GM18507 (cell line): ENCODE data around the gene ALOX15B.

ENCODE experiments used
- DNase-seq: peaks from one replicate; pipeline ENCODE4 v3.0.0; 2011; ENCODE audit warnings: low read depth; ENCODE audit not compliant: insufficient read length; ENCODE audit errors: extremely low spot score
- FAIRE-seq: peaks from 2 replicates; lab custom pipeline; 2011; peaks lifted over from hg19 to GRCh38; lab: Jason Lieb, UNC

Gene ALOX15B, protein sequence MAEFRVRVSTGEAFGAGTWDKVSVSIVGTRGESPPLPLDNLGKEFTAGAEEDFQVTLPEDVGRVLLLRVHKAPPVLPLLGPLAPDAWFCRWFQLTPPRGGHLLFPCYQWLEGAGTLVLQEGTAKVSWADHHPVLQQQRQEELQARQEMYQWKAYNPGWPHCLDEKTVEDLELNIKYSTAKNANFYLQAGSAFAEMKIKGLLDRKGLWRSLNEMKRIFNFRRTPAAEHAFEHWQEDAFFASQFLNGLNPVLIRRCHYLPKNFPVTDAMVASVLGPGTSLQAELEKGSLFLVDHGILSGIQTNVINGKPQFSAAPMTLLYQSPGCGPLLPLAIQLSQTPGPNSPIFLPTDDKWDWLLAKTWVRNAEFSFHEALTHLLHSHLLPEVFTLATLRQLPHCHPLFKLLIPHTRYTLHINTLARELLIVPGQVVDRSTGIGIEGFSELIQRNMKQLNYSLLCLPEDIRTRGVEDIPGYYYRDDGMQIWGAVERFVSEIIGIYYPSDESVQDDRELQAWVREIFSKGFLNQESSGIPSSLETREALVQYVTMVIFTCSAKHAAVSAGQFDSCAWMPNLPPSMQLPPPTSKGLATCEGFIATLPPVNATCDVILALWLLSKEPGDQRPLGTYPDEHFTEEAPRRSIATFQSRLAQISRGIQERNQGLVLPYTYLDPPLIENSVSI

DNA sequence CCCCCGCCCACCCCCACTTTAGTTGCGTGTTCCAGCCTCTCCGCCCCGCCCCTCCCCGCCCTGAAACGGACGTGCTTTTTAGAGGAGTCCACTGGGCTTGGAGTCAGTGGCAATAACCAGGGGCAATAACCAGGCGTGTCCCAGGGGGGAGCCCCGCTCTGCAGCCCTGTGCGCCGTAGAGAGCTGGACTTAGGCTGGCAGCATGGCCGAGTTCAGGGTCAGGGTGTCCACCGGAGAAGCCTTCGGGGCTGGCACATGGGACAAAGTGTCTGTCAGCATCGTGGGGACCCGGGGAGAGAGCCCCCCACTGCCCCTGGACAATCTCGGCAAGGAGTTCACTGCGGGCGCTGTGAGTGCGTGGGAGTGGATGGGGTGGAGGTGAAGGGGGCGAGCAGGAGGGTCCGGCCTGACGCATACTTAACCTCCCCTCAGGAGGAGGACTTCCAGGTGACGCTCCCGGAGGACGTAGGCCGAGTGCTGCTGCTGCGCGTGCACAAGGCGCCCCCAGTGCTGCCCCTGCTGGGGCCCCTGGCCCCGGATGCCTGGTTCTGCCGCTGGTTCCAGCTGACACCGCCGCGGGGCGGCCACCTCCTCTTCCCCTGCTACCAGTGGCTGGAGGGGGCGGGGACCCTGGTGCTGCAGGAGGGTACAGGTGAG lies at the start of gene ALOX15B:
TSS of gene ALOX15B (plus strand) at position 106 of the 657 bp plus-strand sequence. CDS start at position 203, 97 bp downstream.
- no peak for FAIRE-seq

DNA sequence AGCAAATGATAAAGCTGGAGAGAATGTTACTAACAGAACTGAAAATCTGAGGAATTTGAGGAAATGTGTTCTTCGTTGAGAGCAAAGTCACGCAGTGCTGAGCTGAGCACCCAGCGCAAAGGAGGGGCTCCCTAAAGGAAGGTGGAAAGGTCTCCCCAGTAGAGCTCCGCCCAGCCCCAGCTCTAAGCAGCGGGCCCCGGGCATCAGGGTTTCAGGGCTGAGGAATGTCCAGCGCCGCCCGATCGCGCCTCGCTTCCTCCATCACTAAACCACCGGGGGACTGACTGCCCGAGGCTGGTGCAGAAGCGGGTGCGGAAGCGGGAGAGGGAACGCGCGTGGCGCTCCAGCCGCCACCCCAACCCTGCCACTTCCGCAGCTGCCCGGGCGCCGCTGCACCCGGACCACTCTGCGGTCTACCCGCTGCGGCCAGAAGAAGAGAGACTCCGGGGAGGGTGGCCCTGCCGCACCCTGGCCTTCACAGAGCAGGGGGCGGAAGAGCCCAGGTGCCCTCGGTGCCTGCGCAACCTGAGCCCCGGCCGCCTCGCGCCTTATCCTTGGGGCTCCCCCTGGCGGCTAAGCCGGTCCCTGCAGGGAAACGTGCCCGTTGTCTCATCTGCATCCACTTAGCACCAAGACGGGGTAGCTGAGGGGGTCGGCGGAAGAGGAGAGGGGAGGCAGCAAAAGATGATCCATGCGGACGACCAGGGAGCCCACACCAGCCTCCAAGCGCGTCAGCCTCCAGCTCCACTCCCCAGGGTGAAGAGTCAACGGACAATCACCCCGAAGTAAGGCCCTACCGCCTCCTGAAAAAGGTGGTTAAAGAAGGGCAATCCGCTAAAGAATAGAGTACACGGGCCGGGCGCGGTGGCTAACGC lies 48.8 kb upstream of the ALOX15B start:
- peak; percentile 75 for DNase-seq
- peak; percentile 95 for FAIRE-seq

More for the DNA sequence above, at the start of gene ALOX15B:
- no peak for DNase-seq

DNA sequence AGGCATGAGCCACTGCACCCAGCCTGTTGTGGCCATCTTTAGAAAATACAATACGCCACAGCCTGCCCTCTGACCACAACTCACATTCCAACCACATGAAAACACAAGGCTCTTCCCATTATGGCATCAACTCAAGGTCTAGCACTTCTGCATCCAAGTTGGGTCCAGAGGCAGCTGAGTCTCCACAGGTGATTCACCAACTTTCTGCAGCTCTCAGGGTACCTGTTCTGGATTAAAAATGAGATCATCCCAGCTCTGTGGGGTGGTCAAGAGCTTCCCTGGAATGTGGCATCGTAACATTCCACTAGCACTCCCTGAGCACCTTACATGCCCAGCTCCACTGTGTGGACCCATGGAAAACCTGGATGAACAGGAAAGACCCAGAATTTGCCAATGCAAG lies 46.3 kb upstream of the ALOX15B start:
- no peak for DNase-seq

DNA sequence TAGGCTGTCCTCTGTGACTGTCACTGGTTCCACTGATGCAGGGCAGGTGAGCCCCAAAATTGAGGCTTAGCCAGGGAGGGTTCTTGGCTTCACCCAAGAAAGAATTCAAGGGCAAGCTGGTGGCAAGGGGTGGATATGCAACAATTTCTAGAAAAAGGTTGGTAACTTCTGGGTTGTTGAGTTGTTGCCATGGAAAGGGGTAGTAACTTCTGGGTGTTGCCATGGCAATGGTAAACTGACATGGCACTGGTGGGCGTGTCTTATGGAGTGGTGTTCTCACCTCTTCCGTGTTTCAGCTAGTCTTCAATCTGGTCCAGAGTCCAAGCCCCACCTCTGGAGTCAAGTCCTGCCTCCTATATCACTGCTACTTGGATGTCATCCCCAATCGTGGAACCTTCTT lies 45.9 kb upstream of the ALOX15B start:
- DNase-seq: no peak
- no peak for FAIRE-seq

More for the DNA sequence above, 46.3 kb upstream of the ALOX15B start:
- no peak for FAIRE-seq

DNA sequence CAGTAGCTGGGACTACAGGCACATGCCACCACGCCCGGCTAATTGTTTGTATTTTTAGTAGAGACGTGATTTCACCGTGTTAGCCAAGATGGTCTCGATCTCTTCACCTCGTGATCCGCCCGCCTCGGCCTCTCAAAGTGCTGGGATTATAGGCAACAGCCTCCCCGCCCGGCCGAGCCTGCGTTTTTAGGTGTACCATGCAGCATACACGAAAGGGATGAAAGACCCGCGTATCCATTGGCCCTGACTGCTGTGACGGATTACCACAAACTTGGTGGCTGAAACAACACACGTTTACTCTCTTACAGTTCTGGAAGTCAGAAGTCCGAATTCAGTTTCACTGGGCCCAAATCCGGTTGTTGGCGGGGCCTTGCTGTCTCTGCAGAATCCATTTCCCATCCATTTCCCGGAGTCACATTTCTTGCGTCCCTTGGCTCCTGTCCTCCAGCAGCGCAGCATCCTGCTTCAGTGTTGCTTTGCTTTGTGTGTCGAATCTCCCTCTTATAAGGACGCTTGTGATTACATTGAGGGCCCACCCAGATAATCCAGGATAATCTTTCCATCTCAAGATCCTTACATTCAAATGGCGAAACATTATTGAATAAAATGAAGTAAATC lies 44.8 kb upstream of the ALOX15B start:
- FAIRE-seq (no peak), DNase-seq (no peak)

DNA sequence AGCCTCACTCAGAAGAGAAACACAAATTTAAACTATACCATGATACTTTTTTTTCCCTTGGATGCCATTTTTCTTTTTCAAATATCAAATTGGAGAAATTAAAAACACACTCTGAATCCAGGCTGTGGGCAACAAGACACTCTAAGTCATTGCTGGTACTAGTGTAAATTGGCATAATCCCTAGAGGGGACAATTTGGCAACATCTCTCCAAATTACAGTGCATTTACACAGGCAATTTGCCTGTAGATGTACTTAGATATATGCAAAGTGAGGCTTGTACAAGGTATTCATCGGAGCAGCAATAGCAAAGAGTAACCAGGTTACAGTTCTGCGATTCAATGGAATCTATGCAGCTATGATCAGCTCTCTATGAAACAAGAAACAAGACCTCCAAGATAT lies 43.1 kb upstream of the ALOX15B start:
- DNase-seq (no peak), FAIRE-seq (no peak)

DNA sequence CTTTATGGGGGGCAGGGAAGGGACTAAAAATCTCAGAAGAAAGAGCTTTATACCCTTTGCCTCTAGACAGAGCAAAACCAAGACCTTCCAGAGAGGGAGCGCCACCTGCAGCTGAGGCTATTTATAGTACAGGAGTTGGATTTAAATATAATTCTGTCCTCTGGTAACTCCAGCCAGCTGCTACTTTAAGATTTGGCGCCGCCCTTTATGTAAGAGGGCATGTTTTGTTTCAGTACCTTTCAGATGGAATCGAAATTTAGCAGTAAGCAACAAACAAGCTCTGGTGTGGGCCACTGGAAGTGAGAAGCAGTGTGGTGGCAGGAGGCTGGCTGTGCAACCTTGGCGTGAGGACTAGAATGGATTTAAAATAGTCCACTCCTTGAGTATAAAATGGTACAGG lies 41.7 kb upstream of the ALOX15B start:
- FAIRE-seq: no peak
- DNase-seq: no peak

DNA sequence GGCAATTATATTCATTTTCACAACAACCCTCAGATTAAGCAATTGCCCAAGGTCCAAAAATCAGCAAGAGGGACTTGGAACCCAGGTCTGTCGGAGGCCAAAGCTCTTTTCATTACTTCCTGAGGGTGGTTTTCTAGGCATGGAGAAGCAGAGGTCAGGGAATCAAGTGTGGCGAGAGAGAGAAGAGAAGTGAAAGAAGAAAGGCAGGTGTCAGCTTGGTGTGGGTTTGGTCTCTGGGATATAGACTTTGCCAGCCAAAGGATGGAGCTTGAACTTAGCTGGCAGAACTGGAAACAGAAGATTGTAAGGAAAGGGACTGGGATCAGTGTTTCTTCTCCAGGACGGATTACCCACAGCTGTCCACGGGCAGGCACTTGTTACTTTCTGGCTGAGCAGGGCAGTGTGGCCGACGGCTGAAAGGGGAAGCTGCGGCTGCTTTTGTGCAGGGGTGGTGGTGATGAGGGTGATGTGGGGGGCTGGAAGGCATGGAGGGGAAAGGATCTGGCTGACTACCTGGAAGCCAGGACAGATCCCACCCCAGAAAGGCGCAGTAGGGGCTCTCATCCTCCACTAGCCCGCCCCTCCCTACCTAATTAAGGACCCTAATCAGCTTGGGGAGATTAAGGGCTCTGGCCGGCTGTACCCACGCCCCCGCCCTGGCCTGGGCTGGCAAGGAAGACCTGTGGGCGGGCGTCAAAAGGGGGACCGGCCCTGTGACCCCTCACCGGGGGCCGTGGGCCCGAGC lies 36.7 kb upstream of the ALOX15B start, which contains the start of gene GUCY2D:
TSS of gene GUCY2D (plus strand) at position 640 of the 745 bp plus-strand sequence. CDS start 433 bp downstream, outside the sequence.
- DNase-seq: no peak
- FAIRE-seq: peak; percentile 46

DNA sequence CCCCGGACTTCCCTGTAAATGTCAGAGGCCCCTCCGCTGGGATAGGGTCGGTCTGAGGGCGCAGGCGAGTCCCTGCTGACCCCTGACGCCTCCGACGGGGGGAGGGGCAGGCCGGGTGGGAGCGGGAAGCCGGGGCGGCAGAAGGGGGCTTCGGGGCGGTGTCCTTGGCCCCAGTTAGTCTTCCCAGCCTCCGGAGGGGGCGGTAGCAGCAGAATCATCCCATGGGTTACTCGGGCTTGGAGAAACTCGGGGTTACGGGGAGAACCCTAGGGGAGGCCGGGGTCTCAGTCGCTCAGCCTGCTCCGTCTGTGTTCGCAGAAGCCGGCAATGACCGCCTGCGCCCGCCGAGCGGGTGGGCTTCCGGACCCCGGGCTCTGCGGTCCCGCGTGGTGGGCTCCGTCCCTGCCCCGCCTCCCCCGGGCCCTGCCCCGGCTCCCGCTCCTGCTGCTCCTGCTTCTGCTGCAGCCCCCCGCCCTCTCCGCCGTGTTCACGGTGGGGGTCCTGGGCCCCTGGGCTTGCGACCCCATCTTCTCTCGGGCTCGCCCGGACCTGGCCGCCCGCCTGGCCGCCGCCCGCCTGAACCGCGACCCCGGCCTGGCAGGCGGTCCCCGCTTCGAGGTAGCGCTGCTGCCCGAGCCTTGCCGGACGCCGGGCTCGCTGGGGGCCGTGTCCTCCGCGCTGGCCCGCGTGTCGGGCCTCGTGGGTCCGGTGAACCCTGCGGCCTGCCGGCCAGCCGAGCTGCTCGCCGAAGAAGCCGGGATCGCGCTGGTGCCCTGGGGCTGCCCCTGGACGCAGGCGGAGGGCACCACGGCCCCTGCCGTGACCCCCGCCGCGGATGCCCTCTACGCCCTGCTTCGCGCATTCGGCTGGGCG lies 35.9 kb upstream of the ALOX15B start:
- FAIRE-seq: no peak

DNA sequence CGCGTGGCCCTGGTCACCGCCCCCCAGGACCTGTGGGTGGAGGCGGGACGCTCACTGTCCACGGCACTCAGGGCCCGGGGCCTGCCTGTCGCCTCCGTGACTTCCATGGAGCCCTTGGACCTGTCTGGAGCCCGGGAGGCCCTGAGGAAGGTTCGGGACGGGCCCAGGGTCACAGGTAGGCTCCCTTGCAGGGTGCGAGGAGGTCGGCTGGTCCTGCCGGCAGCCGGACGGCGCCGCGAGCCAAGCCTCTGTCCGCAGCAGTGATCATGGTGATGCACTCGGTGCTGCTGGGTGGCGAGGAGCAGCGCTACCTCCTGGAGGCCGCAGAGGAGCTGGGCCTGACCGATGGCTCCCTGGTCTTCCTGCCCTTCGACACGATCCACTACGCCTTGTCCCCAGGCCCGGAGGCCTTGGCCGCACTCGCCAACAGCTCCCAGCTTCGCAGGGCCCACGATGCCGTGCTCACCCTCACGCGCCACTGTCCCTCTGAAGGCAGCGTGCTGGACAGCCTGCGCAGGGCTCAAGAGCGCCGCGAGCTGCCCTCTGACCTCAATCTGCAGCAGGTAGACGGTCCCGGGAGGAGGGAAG lies 35.2 kb upstream of the ALOX15B start:
- FAIRE-seq (no peak), DNase-seq (no peak)

More for the DNA sequence above, 35.9 kb upstream of the ALOX15B start:
- no peak for DNase-seq

DNA sequence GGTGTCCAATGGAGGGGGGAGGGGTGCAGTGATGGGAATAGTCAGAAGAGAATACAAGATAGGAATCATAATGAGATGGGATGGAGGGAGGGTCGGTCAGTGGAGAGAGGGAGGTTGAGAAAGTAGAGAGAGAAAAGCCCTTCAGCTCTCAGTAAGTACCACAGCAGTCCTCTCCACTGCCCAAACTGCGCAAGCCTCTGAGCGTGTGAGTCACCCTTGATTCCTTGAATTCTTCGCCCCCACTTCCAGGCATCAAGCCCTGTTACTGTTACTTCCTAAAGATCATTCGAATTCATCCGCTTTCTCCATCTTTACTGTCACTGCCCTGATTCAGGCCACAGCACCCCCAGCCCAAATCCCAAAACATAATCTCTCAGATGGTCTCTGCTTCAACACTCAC lies 34.0 kb upstream of the ALOX15B start:
- no peak for FAIRE-seq
- DNase-seq: no peak

DNA sequence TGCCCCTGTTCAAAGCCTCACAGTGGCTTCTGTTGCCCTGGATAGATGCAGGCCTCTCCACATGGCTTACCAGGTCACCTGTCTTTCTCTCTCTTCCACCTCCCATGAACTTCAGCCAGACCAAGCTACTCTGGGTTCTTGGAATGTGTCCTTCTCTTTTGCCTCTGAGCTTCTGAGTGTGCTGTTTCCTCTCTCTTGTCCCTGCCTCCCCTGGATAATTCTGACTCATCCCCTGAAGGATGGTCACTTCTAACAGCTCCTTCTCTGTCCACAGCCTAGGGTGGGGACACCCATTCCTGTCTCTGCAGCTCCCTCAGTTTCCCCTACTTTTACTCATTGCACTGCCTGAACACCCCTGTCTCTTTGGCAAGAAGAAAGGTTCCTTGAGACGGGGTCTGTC lies 33.5 kb upstream of the ALOX15B start:
- DNase-seq (no peak), FAIRE-seq (no peak)

DNA sequence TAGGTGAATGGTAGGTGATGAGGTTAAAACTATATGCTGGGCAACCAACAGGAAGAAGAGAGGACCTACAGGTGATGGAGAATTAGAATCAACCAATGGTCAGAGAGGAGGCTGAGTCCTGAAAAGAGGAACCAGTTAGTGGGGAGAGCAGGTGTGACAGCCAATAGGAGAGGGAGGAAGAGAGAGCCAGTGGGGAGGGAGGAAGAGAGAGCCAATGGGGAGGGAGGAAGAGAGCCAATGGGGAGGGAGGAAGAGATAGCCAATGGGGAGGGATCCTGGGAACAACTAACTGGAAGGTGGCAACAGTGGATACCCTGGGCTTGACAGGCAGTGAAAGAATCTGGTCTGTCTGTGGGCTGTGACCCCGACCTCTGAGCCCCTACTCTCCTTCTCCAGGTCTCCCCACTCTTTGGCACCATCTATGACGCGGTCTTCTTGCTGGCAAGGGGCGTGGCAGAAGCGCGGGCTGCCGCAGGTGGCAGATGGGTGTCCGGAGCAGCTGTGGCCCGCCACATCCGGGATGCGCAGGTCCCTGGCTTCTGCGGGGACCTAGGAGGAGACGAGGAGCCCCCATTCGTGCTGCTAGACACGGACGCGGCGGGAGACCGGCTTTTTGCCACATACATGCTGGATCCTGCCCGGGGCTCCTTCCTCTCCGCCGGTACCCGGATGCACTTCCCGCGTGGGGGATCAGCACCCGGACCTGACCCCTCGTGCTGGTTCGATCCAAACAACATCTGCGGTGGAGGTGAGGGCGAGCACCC lies 32.7 kb upstream of the ALOX15B start:
- DNase-seq (no peak), FAIRE-seq (no peak)

DNA sequence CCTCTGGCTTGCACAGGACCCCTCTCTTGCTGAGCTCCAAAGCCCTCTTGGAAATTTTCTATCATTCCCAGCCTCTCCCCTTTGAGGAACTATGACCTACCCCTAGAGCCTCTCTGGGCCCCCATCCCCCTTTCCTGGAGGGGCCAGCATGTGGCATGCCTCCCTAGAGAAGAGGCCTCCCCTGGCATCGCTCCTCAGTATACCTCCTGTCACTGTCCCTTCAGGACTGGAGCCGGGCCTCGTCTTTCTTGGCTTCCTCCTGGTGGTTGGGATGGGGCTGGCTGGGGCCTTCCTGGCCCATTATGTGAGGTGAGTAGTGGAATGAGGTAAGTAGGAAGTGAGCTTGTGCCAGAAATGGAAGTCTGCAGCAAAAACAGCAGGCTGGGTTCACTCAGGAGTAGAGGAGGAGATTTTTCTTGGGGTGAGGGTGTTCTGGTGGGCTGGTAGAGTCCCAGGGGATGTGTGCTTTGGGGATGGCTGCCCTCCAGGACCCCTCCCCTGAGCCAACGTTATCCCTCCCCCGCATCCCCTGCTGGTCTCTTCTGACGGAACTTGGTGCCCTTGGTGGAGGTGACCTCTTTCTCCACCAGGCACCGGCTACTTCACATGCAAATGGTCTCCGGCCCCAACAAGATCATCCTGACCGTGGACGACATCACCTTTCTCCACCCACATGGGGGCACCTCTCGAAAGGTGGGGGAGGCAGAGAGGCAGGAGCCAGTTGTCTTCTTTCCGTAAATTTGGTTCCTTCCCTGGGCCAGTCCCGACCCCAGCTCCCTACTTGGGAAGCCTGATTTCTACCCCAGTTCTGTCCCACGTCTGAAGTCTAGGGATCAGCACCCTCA lies 31.8 kb upstream of the ALOX15B start:
- FAIRE-seq: no peak

DNA sequence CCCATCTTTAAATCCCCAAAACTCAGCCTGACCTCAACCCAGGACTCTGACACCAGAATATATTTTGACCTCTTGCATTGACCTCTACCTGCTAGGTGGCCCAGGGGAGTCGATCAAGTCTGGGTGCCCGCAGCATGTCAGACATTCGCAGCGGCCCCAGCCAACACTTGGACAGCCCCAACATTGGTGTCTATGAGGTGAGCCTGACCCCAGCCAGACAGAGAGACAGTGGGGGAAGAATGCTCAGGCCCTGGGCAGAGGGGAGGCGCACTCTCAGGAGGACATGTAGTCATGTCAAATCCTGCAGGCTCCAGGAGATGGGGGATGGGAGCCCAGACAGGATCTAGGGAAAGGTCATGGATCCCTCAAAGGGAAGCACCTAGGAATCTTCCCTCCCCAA lies 31.0 kb upstream of the ALOX15B start:
- DNase-seq (no peak), FAIRE-seq (no peak)

More for the DNA sequence above, 31.8 kb upstream of the ALOX15B start:
- no peak for DNase-seq
